Measurements from ENCODE around the gene EML4. TPM values are rescaled to one million over a fixed set of nuclear protein-coding genes. Genes with fewer than 3 reads are reported as not detected.

Gene EML4
- total RNA-seq, 3 donors from 2014 or later (not counting 1 experiment from before 2014, with no cell fraction given), result 88.4 to 136 (median 91.5) TPM

DNA sequence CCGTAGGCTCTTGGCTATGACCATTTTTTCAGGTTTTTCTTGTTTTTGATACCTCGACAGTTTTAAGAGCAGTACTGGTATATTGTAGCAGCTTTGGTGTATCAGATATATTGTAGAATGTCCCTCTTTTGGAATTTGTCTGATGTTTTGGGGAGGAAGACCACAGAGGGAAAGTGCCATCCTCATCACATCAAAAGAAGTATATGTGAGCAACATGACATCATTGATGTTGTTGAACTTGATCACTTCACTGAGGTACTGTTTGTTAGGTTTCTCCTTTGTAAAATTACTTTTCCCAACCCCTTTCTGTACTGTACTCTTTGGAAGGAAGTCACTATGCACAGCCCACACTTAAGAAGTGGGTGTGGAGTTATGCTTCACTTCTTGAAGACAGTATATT lies 41.0 kb downstream of the EML4 start:
- Mint-ChIP-seq H3K27me3 (ENCODE audit: low read depth in 2 of 2) (no peaks in the 10 kb centered on the region), H3K4me1 (peaks cover 11 to 20% of the 10 kb centered on the region in 2 donors), H3K9me3 (no peaks in the 10 kb centered on the region), H3K36me3 (no peaks in the 10 kb centered on the region), H3K4me3 (no peak overlapping the region), H3K27ac (peak overlapping the region in 1 of 2 donors; percentile 45)
- DNase-seq (no peak), ATAC-seq (no peak)
- Histone ChIP-seq H3K9me3 (ENCODE audit: control insufficient read depth, insufficient read depth, low read length) (no peaks in the 10 kb centered on the region), H3K4me1 (ENCODE audit: control insufficient read depth, insufficient read depth, low read length) (no peaks in the 10 kb centered on the region), H3K27ac (ENCODE audit: low read length) (no peak overlapping the region), H3K36me3 (ENCODE audit: control insufficient read depth, insufficient read depth, low read length) (peaks cover 3% of the 10 kb centered on the region), H3K4me3 (ENCODE audit: low read length) (no peak overlapping the region), H3K27me3 (ENCODE audit: control insufficient read depth, insufficient read depth, low read length) (no peaks in the 10 kb centered on the region)
- intact Hi-C loops (cut with micrococcal nuclease), result no loop called here
- WGBS (ENCODE audit: insufficient coverage), result 96% methylated on average over 2 of the region's 2 CpGs
- no peak for TF ChIP-seq CTCF (IDR thresholded peaks at IDR 0.05)

DNA sequence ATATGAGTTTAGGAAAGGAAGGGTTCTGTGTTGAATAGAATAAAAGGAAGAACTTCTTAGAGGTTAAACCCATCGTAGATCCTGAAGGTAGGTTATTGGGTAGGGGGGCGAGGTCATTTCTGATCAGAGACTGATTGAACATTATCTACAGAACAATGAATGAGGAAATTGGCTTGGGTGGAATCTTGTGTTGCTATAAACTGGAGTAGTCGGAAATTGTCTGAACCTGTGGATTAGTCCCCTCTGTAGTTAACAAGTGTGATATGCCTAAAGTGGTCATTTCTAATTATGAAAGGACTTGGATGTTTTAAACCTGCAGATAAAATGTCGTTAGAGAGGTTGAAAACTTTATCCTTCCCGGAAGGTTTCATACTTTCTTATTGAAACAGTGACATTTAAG lies 42.1 kb downstream of the EML4 start:
- Histone ChIP-seq H3K4me1 (ENCODE audit: control insufficient read depth, insufficient read depth, low read length) (no peaks in the 10 kb centered on the region), H3K27ac (ENCODE audit: low read length) (no peak overlapping the region), H3K4me3 (ENCODE audit: low read length) (no peak overlapping the region), H3K36me3 (ENCODE audit: control insufficient read depth, insufficient read depth, low read length) (peaks cover 3% of the 10 kb centered on the region), H3K27me3 (ENCODE audit: control insufficient read depth, insufficient read depth, low read length) (no peaks in the 10 kb centered on the region), H3K9me3 (ENCODE audit: control insufficient read depth, insufficient read depth, low read length) (no peaks in the 10 kb centered on the region)
- TF ChIP-seq CTCF (IDR thresholded peaks at IDR 0.05), result no peak
- Mint-ChIP-seq H3K4me1 (peaks cover 11% of the 10 kb centered on the region in 2 donors), H3K36me3 (no peaks in the 10 kb centered on the region), H3K9me3 (no peaks in the 10 kb centered on the region), H3K27ac (no peak overlapping the region), H3K27me3 (ENCODE audit: low read depth in 2 of 2) (no peaks in the 10 kb centered on the region), H3K4me3 (no peak overlapping the region)
- DNase-seq, result no peak
- ATAC-seq, result no peak
- intact Hi-C loops (cut with micrococcal nuclease), result no loop called here
- WGBS (ENCODE audit: insufficient coverage), result 92% methylated on average over 5 of the region's 5 CpGs

- no peak overlapping the region for H3K4me3 Mint-ChIP-seq
- peaks cover 21% of the 10 kb centered on the region in 2 donors for H3K4me1 Mint-ChIP-seq
- TF ChIP-seq CTCF (IDR thresholded peaks at IDR 0.05), result no peak
- H3K27me3 Mint-ChIP-seq (ENCODE audit: low read depth in 2 of 2), result no peaks in the 10 kb centered on the region
- Histone ChIP-seq H3K4me1 (ENCODE audit: control insufficient read depth, insufficient read depth, low read length) (no peaks in the 10 kb centered on the region), H3K4me3 (ENCODE audit: low read length) (no peak overlapping the region), H3K27ac (ENCODE audit: low read length) (no peak overlapping the region), H3K36me3 (ENCODE audit: control insufficient read depth, insufficient read depth, low read length) (peaks cover 3% of the 10 kb centered on the region), H3K9me3 (ENCODE audit: control insufficient read depth, insufficient read depth, low read length) (no peaks in the 10 kb centered on the region), H3K27me3 (ENCODE audit: control insufficient read depth, insufficient read depth, low read length) (no peaks in the 10 kb centered on the region)
- WGBS (ENCODE audit: insufficient coverage), result 96% methylated on average over 4 of the region's 4 CpGs
- ATAC-seq, result no peak
- no peak for DNase-seq
- H3K36me3 Mint-ChIP-seq, result no peaks in the 10 kb centered on the region
- H3K27ac Mint-ChIP-seq, result no peak overlapping the region
- H3K9me3 Mint-ChIP-seq, result no peaks in the 10 kb centered on the region
- intact Hi-C loops (cut with micrococcal nuclease), result no loop called here
Observed at GRCh38 chr2:42214669-42215068, 45.5 kb downstream of the EML4 start.

GRCh38 chr2:42216694-42217093 lies 47.5 kb downstream of the EML4 start:
- Histone ChIP-seq H3K27ac (ENCODE audit: low read length) (no peak overlapping the region), H3K9me3 (ENCODE audit: control insufficient read depth, insufficient read depth, low read length) (no peaks in the 10 kb centered on the region), H3K4me3 (ENCODE audit: low read length) (no peak overlapping the region), H3K27me3 (ENCODE audit: control insufficient read depth, insufficient read depth, low read length) (no peaks in the 10 kb centered on the region), H3K4me1 (ENCODE audit: control insufficient read depth, insufficient read depth, low read length) (no peaks in the 10 kb centered on the region), H3K36me3 (ENCODE audit: control insufficient read depth, insufficient read depth, low read length) (peaks cover 2% of the 10 kb centered on the region)
- Mint-ChIP-seq H3K27ac (no peak overlapping the region), H3K4me3 (no peak overlapping the region), H3K9me3 (no peaks in the 10 kb centered on the region), H3K4me1 (peaks cover 20 to 30% of the 10 kb centered on the region in 2 donors), H3K36me3 (no peaks in the 10 kb centered on the region), H3K27me3 (ENCODE audit: low read depth in 2 of 2) (no peaks in the 10 kb centered on the region)
- no peak for TF ChIP-seq CTCF (IDR thresholded peaks at IDR 0.05)
- DNase-seq (no peak), ATAC-seq (no peak)
- intact Hi-C loops (cut with micrococcal nuclease), result no loop called here

All from natural killer cell (primary cell).